Stimulated activated CD8-positive, alpha-beta memory T cell treated with anti-CD3 and anti-CD28 coated beads, Interleukin-7, amount 100 ng/mL, for 48 hours (primary cell): ENCODE results near the gene ERO1A.
A peak's percentile ranks its signal among the peaks of the same experiment; 100 is the strongest.
"Not testable (repeated sequence)": the region's sequence is repeated elsewhere in the genome, so short reads cannot be mapped to it uniquely, and the experiment has no call there.

Experiments
- DNase-seq, 2 donors: peaks; one replicate each; pipeline ENCODE4 v3.0.0-alpha.2; 2020; ENCODE audit warnings: low read depth in 1 of 2; ENCODE audit errors: extremely low read depth in 1 of 2

The ERO1A gene

GRCh38 chr14:52695481-52696091 lies at the start of gene ERO1A:
Gene ERO1A, minus strand, starts transcription at chr14:52695558. Its CDS starts 77 bp downstream, at chr14:52695481.
- DNase-seq = peak; percentile 47

GRCh38 chr14:52741865-52742264 lies 46.5 kb upstream of the ERO1A start:
- no peak for DNase-seq

GRCh38 chr14:52740751-52741150 lies 45.4 kb upstream of the ERO1A start:
- no peak for DNase-seq

- DNase-seq = no peak
Observed at GRCh38 chr14:52738409-52738808, 43.1 kb upstream of the ERO1A start.

GRCh38 chr14:52735921-52736489 lies 40.6 kb upstream of the ERO1A start:
- DNase-seq = no peak

GRCh38 chr14:52733824-52734223 lies 38.5 kb upstream of the ERO1A start:
- no peak for DNase-seq

- DNase-seq = no peak
Observed at GRCh38 chr14:52730709-52731111, 35.4 kb upstream of the ERO1A start.

GRCh38 chr14:52729925-52730708 lies 34.8 kb upstream of the ERO1A start, which contains the start of gene STYX:
Gene STYX, plus strand, starts transcription at chr14:52730166. Its CDS starts 309 bp downstream, at chr14:52730475.
- DNase-seq = peak; percentile 99

- DNase-seq = no peak
Observed at GRCh38 chr14:52729585-52729924, 34.2 kb upstream of the ERO1A start.

- not testable (repeated sequence) for DNase-seq
Observed at GRCh38 chr14:52729035-52729434, 33.7 kb upstream of the ERO1A start.

GRCh38 chr14:52727509-52727908 lies 32.2 kb upstream of the ERO1A start:
- DNase-seq = not testable (repeated sequence)

- DNase-seq = no peak
Observed at GRCh38 chr14:52724360-52724644, 28.9 kb upstream of the ERO1A start.

- no peak for DNase-seq
Observed at GRCh38 chr14:52723514-52724359, 28.4 kb upstream of the ERO1A start.

- DNase-seq = no peak
Observed at GRCh38 chr14:52716155-52716554, 20.8 kb upstream of the ERO1A start.

- no peak for DNase-seq
Observed at GRCh38 chr14:52711666-52712065, 16.3 kb upstream of the ERO1A start.

GRCh38 chr14:52706724-52707706 lies 11.7 kb upstream of the ERO1A start, which contains the start of gene PSMC6:
Gene PSMC6, plus strand, starts transcription at chr14:52707200. Its CDS starts 20 bp downstream, at chr14:52707220.
- DNase-seq = peak; percentile 88 to 93

GRCh38 chr14:52706286-52706685 lies 10.9 kb upstream of the ERO1A start:
- peak; percentile 20 to 52 for DNase-seq

- DNase-seq = no peak
Observed at GRCh38 chr14:52703664-52704063, 8.3 kb upstream of the ERO1A start.

GRCh38 chr14:52703225-52703624 lies 7.9 kb upstream of the ERO1A start:
- no peak for DNase-seq

- DNase-seq = no peak
Observed at GRCh38 chr14:52701223-52701622, 5.9 kb upstream of the ERO1A start.
